Omental fat pad (tissue), 4 donors: ENCODE measurements around the gene SMOC2. TPM values are rescaled to one million over a fixed set of nuclear protein-coding genes. Genes with fewer than 3 reads are reported as not detected.

Experiments used
- ATAC-seq: fragments of 150-250 bp; one replicate; pipeline ENCODE4 v1.9.1; 2016; ENCODE audit warnings: mild to moderate bottlenecking, moderate library complexity; ENCODE audit not compliant: low FRiP score
- DNase-seq: peaks from one replicate; pipeline ENCODE4 v3.0.0-alpha.2; 2019; ENCODE audit warnings: low spot score
- total RNA-seq, 4 donors: library from RNA; depleted of rRNA; stranded (reverse); fragments of >200 nt; gene quantifications; one replicate each; pipeline ENCODE4 v1.1.0, GENCODE V29; 2016
- TF ChIP-seq, protein P1 (sequence below), 3 donors: fragments of 450-650 bp; IDR thresholded peaks; one replicate each; pipeline ENCODE4 v1.5.1; 2016 to 2017; ENCODE audit warnings: antibody characterized with exemption in 3 of 3, mild to moderate bottlenecking in 3 of 3, moderate library complexity in 2 of 3

SMOC2 gene
- total RNA-seq, 4 donors from 2014 or later, result 53.1 to 164 (median 102) TPM

DNA sequence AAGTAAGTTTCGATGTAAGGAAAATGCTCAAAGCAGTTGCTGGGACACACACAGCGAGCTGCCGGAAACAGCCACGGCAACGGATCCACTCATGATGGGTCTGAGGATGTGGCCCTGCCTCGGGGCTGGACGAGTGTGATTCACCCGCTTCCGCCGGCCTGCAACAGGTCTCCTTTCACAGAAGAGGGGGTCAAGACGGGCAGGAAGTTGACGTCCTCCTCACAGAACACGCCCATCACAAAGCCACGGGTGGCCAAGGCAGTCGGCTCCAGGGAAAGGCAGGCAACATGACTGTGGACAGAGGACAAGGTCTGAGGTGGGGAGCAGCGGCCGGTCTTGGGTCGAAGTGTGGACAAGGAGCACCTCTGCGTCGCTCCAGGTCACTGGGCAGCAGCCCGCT, 29.9 kb upstream of the SMOC2 start:
- ATAC-seq, result no peak

DNA sequence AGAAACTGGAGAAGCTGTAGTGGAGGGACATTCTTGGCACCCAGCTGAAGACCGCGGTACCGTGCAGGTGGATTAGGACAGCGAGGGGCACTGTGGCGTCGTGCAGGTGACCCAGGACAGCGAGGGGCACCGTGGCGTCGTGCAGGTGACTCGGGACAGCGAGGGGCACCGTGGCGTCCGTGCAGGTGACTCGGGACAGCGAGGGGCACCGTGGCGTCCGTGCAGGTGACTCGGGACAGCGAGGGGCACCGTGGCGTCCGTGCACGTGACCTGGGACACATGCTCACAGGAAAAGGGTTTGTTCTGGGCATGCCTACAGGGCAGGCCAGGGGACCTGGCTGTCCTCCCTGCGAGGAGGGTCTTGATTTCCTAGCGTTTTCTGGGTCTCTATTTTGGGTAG, 29.2 kb upstream of the SMOC2 start:
- ATAC-seq (no peak), DNase-seq (no peak)
- TF ChIP-seq, protein P1, sequence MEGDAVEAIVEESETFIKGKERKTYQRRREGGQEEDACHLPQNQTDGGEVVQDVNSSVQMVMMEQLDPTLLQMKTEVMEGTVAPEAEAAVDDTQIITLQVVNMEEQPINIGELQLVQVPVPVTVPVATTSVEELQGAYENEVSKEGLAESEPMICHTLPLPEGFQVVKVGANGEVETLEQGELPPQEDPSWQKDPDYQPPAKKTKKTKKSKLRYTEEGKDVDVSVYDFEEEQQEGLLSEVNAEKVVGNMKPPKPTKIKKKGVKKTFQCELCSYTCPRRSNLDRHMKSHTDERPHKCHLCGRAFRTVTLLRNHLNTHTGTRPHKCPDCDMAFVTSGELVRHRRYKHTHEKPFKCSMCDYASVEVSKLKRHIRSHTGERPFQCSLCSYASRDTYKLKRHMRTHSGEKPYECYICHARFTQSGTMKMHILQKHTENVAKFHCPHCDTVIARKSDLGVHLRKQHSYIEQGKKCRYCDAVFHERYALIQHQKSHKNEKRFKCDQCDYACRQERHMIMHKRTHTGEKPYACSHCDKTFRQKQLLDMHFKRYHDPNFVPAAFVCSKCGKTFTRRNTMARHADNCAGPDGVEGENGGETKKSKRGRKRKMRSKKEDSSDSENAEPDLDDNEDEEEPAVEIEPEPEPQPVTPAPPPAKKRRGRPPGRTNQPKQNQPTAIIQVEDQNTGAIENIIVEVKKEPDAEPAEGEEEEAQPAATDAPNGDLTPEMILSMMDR (IDR thresholded peaks at IDR 0.05), result no peak

More for the DNA sequence above, 29.9 kb upstream of the SMOC2 start:
- TF ChIP-seq, protein P1 (IDR thresholded peaks at IDR 0.05), result no peak
- no peak for DNase-seq

DNA sequence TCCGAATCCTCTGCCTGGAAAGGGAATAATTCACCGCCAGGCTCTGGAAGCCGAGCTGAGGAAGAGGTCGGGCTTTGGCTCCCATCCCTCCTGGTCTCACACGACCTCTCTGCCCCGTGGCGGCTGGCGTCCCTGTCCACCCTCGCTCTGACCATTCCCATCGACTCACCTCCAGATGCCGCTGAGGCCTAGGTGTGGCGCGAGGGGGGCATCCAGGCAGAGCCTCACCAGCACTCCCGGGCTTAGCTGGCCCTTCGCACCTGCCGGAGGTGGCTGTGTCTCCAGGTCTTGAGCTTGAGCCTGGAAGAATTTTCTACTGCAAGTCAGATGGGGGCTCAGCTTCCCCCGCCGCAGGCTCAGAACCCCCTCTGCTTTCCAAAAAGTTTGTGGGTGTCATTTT, 28.5 kb upstream of the SMOC2 start:
- ATAC-seq (no peak), DNase-seq (no peak)
- TF ChIP-seq, protein P1 (IDR thresholded peaks at IDR 0.05), result no peak

DNA sequence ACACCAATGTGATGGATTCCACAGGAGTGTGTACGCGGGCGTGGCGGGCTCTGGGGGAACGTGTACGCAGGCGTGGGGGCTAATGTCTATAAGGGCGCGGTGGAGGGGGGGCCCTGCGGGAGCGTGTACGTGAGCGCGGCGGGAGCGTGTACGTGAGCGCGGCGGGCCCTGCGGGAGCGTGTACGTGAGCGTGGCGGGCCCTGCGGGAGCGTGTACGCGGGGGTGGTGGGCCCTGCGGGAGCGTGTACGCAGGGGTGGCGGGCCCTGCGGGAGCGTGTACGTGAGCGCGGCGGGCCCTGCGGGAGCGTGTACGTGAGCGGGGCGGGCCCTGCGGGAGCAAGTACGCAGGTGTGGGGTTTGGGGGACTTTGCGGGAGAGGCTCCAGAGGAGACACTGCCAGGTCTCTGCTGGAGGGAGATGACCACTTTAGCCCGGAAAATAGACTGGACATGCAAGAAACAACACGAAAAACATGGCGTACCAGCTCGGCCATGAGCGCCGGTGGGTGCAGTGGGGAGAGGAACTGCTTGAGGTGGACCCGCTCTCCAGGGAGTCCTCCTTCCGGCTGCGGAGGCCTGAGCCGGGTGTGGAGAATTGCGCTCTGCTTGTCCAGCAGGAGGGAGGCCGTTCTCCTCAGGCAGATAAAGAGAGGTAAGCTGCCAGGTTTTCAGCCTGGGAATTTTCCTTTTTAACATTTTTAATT, 27.8 kb upstream of the SMOC2 start:
- no peak for ATAC-seq
- TF ChIP-seq, protein P1 (IDR thresholded peaks at IDR 0.05), result no peak
- DNase-seq, result no peak

DNA sequence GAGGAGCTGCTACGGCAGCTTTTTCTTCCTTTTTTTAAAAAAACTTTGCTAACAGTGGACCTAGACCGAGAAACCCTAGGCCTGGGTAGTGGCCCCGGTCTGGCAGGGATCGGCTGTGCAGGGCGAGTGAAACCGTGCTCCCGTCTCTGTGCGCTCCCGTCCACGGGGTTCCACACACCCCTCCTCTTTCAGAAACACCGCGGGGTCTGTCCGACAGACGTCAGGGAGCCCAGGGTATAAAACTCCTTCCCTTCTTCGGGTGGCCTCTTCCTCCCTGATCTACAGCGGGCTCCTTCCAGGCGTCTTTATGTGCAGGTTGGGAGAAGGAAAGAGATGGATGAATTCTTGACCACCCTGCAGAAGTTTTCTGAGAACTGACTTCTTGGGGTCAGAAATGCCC, 27.1 kb upstream of the SMOC2 start:
- DNase-seq (no peak), ATAC-seq (no peak)
- TF ChIP-seq, protein P1 (IDR thresholded peaks at IDR 0.05), result no peak

DNA sequence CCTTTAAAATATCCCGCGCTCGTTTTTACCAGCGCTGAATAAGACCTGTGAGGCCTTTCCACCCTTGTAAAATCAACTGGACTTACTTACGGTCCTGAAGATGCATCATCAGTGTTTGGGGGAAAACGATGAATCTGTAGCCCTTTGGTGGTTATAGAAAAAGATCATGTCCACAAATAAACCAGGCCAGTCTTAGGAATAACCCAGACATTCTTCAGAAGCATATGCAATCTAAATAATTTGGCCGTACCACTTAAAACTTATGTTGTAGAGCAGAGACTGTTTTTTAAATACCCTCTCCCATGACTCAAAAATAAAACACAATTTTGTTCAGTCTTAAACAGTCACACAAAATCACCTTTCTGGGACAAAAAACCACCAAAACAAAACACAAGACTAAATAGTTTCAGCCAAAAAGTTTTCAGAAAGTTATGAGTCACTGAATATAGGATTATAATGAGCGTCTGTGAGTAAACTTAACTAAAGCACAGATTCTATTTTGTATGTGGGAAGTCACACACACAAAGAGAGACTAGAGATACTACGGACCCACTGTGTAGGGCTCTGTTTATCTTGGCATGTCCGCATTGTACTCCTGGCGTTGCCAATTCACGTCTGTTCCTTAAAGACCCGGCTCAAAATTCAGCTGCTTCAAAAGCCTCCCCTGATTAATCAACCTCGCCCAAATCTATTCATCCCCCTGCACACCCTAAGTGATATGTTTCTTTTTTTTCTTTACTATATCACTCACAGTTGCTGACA, 26.5 kb upstream of the SMOC2 start:
- ATAC-seq (no peak), DNase-seq (no peak)
- TF ChIP-seq, protein P1 (IDR thresholded peaks at IDR 0.05), result no peak
